Peyer's patch (tissue), 4 donors: ENCODE data around the gene OAS3. TPM values are rescaled to one million over a fixed set of nuclear protein-coding genes. Genes with fewer than 3 reads are reported as not detected.

Experiments used
- DNase-seq, 3 donors: peaks; one replicate each; pipeline ENCODE4 v3.0.0-alpha.2; 2017 to 2019
- H3K27ac ChIP-seq, 4 donors: fragments of 200-600 bp; sonication (generic); one replicate each; pipeline ENCODE4 v1.5.1; 2016 to 2019
- H3K27me3 ChIP-seq, 2 donors: fragments of 200-600 bp; sonication (generic); one replicate each; pipeline ENCODE4 v1.5.1; 2019
- H3K36me3 ChIP-seq, 3 donors: fragments of 200-600 bp; sonication (generic); one replicate each; pipeline ENCODE4 v1.5.1; 2016 to 2019
- H3K4me1 ChIP-seq, 4 donors: fragments of 200-600 bp; sonication (generic); one replicate each; pipeline ENCODE4 v1.5.1; 2016 to 2019
- H3K4me3 ChIP-seq, 4 donors: fragments of 200-600 bp; sonication (generic); 1 replicate in 3 of 4; 2 replicates in 1 of 4; pipeline ENCODE4 v1.5.1; 2016 to 2019; ENCODE audit warnings: mild to moderate bottlenecking in 1 of 4
- H3K9me3 ChIP-seq, 4 donors: fragments of 200-600 bp; sonication (generic); one replicate each; pipeline ENCODE4 v1.5.1; 2016 to 2019; ENCODE audit warnings: mild to moderate bottlenecking in 1 of 4
- POLR2A ChIP-seq, 2 donors: fragments of 450-650 bp; IDR thresholded peaks; one replicate each; pipeline ENCODE4 v1.5.1; 2017; ENCODE audit warnings: antibody characterized with exemption in 2 of 2, mild to moderate bottlenecking in 2 of 2, moderate library complexity in 2 of 2
- total RNA-seq, 4 donors: library from RNA; depleted of rRNA; stranded (reverse); fragments of >200 nt; gene quantifications; one replicate each; pipeline ENCODE4 v1.1.0, GENCODE V29; 2016
- TF ChIP-seq, protein P1 (sequence below), 6 experiments: fragments of 450-650 bp in 4 of 6; fragments of 200-600 bp in 2 of 6; sonication (generic) in 1 of 6; IDR thresholded peaks; one replicate each; pipeline ENCODE4 v1.5.1; 2017 to 2019; ENCODE audit warnings: antibody characterized with exemption in 6 of 6, mild to moderate bottlenecking in 3 of 6, moderate library complexity in 1 of 6

OAS3 gene
- total RNA-seq, 4 donors from 2014 or later = 7.1 to 53.6 (median 16.7) TPM

GRCh38 chr12:112974904-112975303, 36.6 kb downstream of the OAS3 start:
- no peak for TF ChIP-seq POLR2A (IDR thresholded peaks at IDR 0.05)
- TF ChIP-seq, protein P1, sequence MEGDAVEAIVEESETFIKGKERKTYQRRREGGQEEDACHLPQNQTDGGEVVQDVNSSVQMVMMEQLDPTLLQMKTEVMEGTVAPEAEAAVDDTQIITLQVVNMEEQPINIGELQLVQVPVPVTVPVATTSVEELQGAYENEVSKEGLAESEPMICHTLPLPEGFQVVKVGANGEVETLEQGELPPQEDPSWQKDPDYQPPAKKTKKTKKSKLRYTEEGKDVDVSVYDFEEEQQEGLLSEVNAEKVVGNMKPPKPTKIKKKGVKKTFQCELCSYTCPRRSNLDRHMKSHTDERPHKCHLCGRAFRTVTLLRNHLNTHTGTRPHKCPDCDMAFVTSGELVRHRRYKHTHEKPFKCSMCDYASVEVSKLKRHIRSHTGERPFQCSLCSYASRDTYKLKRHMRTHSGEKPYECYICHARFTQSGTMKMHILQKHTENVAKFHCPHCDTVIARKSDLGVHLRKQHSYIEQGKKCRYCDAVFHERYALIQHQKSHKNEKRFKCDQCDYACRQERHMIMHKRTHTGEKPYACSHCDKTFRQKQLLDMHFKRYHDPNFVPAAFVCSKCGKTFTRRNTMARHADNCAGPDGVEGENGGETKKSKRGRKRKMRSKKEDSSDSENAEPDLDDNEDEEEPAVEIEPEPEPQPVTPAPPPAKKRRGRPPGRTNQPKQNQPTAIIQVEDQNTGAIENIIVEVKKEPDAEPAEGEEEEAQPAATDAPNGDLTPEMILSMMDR (IDR thresholded peaks at IDR 0.05) = no peak
- Histone ChIP-seq H3K9me3 (no peaks in the 10 kb centered on the region), H3K27me3 (no peaks in the 10 kb centered on the region), H3K27ac (no peak overlapping the region), H3K4me1 (peaks cover 0 to 7% (median 0%) of the 10 kb centered on the region in 4 donors), H3K36me3 (no peaks in the 10 kb centered on the region), H3K4me3 (no peak overlapping the region)
- DNase-seq = no peak

DNA sequence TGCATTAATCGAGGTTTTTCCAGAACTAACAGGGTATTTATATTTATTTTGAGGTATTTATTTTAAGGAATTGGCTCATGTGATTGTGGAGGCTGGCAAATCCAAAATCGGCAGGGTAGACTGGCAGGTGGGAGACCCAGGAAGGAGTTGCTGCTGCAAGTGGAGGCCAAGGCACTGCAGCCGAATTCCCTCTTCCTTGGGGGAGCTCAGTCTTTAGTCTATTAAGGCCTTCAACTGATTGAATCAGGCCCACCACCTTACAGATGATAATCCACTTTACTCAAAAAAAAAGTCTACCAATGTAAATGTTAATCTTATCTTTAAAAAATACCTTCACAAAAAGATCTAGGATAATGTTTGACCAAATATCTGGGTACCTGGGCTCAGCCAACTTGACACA, 38.9 kb downstream of the OAS3 start:
- no peaks in the 10 kb centered on the region for H3K9me3 ChIP-seq
- H3K27me3 ChIP-seq = no peaks in the 10 kb centered on the region
- DNase-seq = no peak
- H3K4me1 ChIP-seq = peaks cover 0 to 7% (median 0%) of the 10 kb centered on the region in 4 donors
- H3K36me3 ChIP-seq = no peaks in the 10 kb centered on the region
- TF ChIP-seq, protein P1 (IDR thresholded peaks at IDR 0.05) = no peak
- no peak for TF ChIP-seq POLR2A (IDR thresholded peaks at IDR 0.05)
- no peak overlapping the region for H3K4me3 ChIP-seq
- H3K27ac ChIP-seq = peak overlapping the region in 2 of 4 donors; percentile 86 to 91

GRCh38 chr12:112977641-112978040, 39.4 kb downstream of the OAS3 start:
- TF ChIP-seq POLR2A (IDR thresholded peaks at IDR 0.05) = no peak
- TF ChIP-seq, protein P1 (IDR thresholded peaks at IDR 0.05) = no peak
- no peaks in the 10 kb centered on the region for H3K27me3 ChIP-seq
- no peak for DNase-seq
- no peaks in the 10 kb centered on the region for H3K9me3 ChIP-seq
- peaks cover 0 to 7% (median 0%) of the 10 kb centered on the region in 4 donors for H3K4me1 ChIP-seq
- peak overlapping the region; percentile 52 to 63 (median 61) for H3K4me3 ChIP-seq
- no peaks in the 10 kb centered on the region for H3K36me3 ChIP-seq
- peak overlapping the region; percentile 86 to 92 (median 91) for H3K27ac ChIP-seq

DNA sequence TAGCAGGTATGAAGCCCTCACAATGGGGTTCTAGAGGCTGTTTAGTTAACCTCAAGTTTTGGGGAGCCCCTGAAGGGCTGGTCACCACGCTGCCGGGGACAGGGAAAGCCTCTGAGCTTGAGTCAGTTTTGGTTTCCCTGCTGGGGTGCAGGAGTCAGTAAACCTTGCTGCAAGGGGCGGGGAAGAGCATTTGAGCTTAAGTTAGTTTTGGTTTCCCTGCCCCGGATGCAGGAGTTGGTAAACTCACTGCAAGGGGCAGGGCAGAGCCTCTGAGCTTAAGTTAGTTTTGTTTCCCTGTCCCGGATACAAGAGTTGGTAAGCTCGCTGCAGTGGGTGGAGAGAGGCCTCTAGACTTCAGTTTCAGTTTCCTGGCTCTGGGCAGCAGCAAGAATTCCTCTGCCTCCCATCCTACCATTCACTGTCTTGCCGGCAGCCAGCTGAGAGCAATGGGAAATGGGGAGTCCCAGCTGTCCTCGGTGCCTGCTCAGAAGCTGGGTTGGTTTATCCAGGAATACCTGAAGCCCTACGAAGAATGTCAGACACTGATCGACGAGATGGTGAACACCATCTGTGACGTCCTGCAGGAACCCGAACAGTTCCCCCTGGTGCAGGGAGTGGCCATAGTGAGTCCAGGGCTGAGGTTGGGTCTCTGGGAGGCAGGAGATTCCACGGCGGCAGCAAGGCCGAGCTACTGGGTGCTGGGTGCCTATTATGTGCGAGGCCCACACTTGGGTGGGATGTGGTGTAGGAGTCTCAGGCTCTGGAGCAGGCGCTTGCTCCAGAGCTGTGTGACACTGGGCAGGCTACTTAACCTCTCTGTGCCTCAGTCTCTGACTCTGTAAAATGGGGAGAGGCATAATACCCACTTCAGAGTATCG, 40.1 kb downstream of the OAS3 start, which contains the start of gene OAS2:
TSS of gene OAS2 (plus strand) at position 357 of the 878 bp plus-strand sequence. CDS start at position 447, 90 bp downstream.
- TF ChIP-seq, protein P1 (IDR thresholded peaks at IDR 0.05) = no peak
- TF ChIP-seq POLR2A (IDR thresholded peaks at IDR 0.05) = peak; percentile 59 to 60
- DNase-seq = peak; percentile 61 to 94 (median 89)
- no peaks in the 10 kb centered on the region for H3K36me3 ChIP-seq
- H3K9me3 ChIP-seq = no peaks in the 10 kb centered on the region
- peak within 1 kb of the TSS; percentile 86 to 92 (median 91) for H3K27ac ChIP-seq
- peaks cover 0 to 7% (median 0%) of the 10 kb centered on the region in 4 donors for H3K4me1 ChIP-seq
- no peaks in the 10 kb centered on the region for H3K27me3 ChIP-seq
- peak within 1 kb of the TSS; percentile 52 to 63 (median 61) for H3K4me3 ChIP-seq

- TF ChIP-seq POLR2A (IDR thresholded peaks at IDR 0.05) = peak in 1 of 2 donors; percentile 21
- TF ChIP-seq, protein P1 (IDR thresholded peaks at IDR 0.05) = no peak
- Histone ChIP-seq H3K4me3 (peak overlapping the region; percentile 52 to 63 (median 61)), H3K9me3 (no peaks in the 10 kb centered on the region), H3K27ac (peak overlapping the region; percentile 86 to 92 (median 91)), H3K27me3 (no peaks in the 10 kb centered on the region), H3K36me3 (no peaks in the 10 kb centered on the region), H3K4me1 (peaks cover 0 to 7% (median 0%) of the 10 kb centered on the region in 4 donors)
- peak in 2 of 3 donors; percentile 78 to 84 for DNase-seq
Observed at GRCh38 chr12:112979041-112979680, 40.9 kb downstream of the OAS3 start.
